Measurements from ENCODE around the gene SULT1A2.
"Not testable (repeated sequence)": the region's sequence is repeated elsewhere in the genome, so short reads cannot be mapped to it uniquely, and the experiment has no call there.

The SULT1A2 gene

GRCh38 chr16:28591355-28591754 is 5.5 kb downstream of the SULT1A2 start:
- no peak for DNase-seq (ENCODE audit: low read depth)

DNA sequence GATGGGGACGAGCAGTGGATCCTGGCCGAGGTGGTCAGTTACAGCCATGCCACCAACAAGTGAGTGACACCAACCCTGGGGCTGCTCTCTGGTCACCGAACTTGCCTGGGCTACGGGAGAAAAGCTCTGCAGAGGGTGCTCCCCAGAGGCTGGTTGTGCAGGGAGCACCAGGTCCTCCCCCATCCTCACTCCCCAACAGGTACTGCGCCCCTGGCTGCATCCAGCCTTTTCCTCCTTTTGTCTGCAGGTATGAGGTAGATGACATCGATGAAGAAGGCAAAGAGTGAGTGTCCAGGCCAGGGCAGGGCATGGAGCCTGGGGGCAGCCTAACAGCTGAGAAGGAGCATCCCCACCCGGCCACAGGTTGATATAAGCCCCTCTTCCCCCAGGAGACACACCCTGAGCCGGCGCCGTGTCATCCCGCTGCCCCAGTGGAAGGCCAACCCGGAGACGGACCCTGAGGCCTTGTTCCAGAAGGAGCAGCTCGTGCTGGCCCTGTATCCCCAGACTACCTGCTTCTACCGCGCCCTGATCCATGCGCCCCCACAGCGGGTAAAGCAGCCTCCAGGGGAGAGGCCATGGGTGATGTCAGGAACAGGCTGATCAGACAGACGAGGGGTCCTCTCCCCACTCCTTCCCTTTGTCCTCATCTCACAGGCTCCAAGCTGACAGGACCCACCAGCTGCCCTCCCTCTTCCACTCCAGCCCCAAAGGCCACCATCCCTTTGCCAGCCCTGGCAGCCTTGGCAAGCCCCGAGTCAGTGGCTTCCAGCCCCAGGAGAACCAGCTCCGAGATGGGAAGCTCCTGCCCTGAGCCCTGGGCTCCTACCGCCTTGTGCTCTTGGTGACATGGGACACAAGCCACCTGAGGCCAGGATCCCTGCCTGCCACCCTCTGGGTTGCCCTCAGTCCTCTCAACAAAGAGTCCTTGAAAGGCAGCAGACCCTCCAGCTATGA is 6.2 kb downstream of the SULT1A2 start:
- no peak for DNase-seq (ENCODE audit: low read depth)

GRCh38 chr16:28589930-28590329 is 6.9 kb downstream of the SULT1A2 start:
- no peak for DNase-seq (ENCODE audit: low read depth)

- no peak for DNase-seq (ENCODE audit: low read depth)
Observed at GRCh38 chr16:28589069-28589468, 7.8 kb downstream of the SULT1A2 start.

DNA sequence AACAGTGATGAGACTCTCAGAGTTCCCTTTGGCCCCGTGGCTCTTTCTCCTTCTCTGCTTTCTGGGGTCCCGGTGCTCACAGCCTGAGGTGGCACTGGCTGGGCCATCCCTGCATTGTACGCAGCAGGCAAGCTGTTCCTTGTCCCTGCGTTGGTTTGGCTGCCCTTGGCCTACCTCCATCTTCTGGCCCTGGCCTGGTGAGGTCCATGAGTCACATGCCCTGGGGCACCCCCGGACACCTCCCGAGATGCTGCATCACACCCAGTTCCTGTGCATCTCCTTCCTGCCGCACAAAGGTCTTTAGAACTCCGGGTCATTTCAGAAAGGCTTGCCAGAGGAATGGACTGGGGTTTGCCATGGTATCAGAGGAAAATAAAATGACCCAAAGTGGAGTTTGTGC is 9.5 kb downstream of the SULT1A2 start:
- no peak for DNase-seq (ENCODE audit: low read depth)

DNA sequence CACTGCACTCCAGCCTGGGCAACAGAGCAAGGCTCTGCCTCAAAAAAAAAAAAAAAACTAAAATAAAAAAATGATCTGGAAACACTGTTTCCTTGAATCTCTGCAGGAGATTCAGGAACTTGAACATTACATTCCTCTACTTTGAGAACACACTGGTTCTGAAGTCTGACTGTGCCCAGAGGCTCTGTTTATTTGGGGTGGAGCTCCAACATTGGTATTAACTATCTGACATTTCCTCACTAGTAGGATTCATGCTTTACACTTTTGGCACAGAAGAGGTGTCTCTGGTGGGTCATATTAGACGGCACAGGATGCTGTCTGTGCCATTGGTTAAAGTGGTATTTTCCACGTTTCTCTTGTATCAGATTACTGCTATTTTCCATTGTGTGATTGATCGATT is 10.4 kb downstream of the SULT1A2 start:
- no peak for DNase-seq (ENCODE audit: low read depth)

DNA sequence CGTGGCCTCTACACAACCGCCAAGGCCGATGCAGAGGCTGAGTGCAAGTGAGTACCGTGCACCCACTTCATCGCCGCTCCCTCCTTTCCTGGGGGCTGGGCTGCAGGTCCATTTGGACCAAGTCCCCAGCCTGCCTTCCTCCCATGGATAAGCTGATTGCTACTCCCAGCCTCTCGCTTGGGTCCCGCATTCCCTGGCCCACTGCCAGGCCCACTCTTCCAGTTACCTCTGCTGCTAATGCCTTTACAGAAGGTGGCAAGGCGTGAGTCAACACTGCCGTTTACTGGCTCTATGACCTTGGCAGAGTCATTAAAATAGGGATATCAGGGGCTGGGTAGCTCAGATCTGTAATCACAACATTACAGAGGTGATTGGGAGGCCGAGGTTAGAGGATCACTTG is 11.2 kb downstream of the SULT1A2 start:
- DNase-seq (ENCODE audit: low read depth) = no peak

- no peak for DNase-seq (ENCODE audit: low read depth)
Observed at GRCh38 chr16:28580726-28581315, 16.0 kb downstream of the SULT1A2 start.

GRCh38 chr16:28575446-28576109 is 21.3 kb downstream of the SULT1A2 start:
- DNase-seq (ENCODE audit: low read depth) = no peak

GRCh38 chr16:28574925-28575324 is 21.9 kb downstream of the SULT1A2 start:
- DNase-seq (ENCODE audit: low read depth) = no peak

- DNase-seq (ENCODE audit: low read depth) = no peak
Observed at GRCh38 chr16:28573738-28574718, 22.8 kb downstream of the SULT1A2 start.

DNA sequence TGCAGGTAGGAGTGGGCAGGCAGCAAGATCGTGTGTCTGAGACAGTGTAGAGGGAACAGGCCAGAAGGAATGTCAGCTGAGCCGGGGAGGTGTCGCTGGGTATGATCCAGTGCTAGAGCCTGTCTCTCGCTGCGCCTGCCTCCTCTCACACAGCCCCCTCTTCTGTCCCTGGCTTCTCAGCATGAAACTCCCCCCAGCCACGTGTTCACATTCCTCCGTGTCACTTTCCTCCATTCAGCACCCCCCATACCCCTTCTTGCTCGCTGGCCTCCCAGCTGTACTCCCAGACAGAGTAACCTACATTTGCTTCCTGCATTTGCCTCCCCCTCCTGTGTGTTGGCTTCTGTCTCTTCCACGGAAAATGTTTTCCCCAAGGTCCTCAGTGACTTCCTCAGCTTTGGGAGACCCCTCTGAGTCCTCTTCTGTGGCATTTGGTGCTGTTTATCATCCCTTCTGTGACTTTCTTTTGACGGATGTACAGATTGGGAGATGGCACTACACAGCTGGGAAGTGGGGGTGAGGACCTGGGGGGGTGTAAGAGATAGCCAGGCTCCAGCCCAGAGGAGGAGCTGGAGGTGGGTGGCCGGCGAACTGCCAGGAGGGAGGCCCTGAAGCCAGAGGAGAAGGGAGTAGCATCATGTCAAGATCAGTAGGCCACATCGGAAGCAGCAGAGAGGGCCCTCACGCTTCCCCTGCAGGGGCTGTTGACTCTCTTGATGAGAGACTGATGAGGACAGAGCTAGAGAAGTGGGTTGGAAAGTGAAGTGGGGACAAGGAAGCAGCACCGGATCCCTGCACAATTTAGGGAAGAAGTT is 23.9 kb downstream of the SULT1A2 start:
- no peak for DNase-seq (ENCODE audit: low read depth)

DNA sequence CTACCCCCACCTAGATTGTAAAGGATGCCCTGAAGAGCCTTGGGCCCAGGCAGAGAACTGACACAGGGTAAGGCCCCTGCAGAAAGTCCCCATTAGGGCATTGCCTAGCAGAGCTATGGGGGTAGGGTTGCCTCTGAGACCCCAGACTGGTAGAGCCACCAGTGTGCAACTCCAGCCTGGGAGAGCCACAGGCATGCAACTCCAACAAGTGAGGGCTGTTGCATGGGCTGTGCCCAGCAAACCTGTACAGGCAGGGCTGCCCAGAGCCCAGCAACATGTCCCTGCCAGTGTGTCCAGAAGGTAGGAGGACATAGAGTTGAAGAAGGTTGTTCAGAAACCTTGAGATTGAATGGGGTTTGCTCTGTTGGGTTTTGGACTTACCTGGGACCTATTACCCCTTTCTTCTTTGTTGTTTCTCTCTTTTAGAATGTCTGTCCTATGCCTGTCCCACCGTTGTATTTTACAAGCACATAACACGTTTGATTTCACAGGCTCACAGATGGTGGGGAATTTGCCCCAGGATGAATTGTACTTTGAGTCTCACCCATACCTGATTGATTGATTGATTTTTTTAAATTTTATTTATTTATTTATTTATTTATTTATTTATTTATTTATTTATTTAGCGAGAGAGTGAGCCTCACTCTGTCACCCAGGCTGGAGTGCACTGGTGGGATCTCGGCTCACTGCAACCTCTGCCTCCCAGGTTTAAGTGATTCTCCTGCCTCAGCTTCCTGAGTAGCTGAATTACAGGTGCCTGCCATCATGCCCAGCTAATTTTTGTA is 26.7 kb downstream of the SULT1A2 start:
- DNase-seq (ENCODE audit: low read depth) = no peak

DNA sequence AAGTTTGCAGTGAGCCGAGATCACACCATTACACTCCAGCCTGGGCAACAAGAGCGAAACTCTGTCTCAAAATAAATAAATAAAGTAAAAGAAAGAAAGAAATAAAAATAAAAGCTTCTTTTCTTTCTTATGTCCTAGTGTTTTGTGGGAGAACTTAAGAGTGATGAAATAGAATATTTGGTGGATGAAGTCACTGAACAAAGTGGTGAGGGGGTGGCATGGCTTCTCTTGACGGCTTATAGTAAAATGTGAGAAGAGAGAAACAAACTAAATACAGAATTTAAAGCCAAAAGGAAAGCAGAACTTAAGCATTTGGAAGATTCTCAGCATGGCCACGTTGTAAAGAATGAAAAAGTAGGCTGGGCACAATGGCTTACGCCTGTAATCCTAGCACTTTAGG is 27.8 kb downstream of the SULT1A2 start:
- DNase-seq (ENCODE audit: low read depth) = no peak

GRCh38 chr16:28567292-28567691 is 29.6 kb downstream of the SULT1A2 start:
- DNase-seq (ENCODE audit: low read depth) = no peak

DNA sequence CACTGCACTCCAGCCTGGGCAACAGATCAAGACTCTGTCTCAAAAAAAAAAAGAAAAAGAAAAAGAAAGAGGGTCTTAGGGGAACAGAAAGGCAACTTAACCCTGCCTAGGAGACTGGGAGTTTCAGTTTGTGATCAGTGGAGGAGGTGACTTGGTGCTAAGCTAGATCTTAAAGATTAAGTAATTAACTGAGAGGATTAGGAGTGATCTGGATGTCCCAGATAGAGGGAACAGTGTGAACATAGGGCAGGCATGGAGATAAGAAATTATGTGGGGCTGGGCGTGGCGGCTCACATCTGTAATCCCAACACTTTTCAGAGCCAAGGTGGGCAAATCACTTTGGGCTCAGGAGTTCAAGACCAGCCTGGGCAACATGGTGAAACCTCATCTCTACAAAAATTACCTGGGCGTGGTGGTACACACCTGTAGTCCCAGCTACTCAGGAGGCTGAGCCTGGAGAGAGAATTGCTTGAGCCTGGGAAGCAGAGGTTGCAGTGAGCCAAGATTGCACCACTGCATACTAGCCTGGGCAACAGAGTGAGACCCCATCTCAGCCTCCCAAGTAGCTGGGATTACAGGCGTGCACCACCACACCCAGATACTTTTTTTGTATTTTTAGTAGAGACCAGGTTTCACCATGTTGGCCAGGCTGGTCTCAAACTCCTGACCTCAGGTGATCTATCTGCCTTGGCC is 30.5 kb downstream of the SULT1A2 start:
- not testable (repeated sequence) for DNase-seq (ENCODE audit: low read depth)

DNA sequence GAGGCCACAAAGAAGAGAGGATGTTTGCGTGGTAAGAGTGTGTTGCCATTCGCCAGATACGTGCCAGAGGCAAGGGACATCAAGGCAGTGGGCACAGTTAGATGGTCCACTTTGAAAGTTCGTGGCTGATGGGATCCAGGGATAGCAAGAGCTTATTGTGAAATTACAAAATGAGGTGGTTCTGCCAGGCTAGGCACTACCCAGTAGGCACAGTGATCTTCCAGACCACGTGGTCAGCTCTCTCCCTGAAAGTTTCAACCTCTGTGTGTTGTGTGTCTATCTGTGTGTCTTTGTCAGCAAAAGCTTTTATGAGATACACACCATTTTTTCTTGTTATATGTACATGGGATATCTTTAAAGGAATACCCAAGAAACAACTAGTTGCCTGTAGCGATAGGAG is 33.6 kb downstream of the SULT1A2 start:
- no peak for DNase-seq (ENCODE audit: low read depth)

- DNase-seq (ENCODE audit: low read depth) = no peak
Observed at GRCh38 chr16:28562199-28562598, 34.7 kb downstream of the SULT1A2 start.

DNA sequence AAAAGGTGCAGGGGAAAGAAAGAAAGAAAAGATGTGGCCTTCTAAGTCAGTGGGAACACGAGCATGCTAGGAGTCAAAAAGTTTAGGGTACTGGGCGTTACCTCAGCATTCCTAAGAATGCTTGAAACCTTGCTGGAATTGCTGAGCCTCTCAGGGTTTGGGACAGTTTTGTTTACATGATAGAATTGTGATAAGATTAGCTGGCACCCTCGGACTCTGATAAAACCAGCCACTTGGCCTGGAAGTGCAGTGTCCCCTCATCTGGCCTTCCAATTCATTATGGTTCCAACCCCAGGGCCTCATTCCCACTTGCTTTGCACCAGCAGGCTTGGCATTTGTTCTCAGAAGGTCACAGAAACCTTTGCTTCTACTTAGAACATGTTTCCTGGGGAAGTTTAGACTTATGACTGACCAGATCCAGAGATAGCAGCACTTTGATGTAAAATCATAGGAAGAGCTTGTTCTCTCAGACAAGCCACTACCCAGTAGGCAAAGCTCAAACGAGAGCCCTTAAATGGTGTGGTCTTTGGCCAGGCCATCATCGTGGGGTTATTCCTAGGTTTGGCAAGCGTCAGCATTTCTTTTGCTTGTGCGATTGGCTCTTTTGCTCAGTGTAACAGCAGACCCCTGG is 35.2 kb downstream of the SULT1A2 start:
- no peak for DNase-seq (ENCODE audit: low read depth)
